ENCODE data around the gene SLC22A5. TPM values are rescaled to one million over a fixed set of nuclear protein-coding genes. Genes with fewer than 3 reads are reported as not detected.
A peak's percentile ranks its signal among the peaks of the same experiment; 100 is the strongest.

The SLC22A5 gene
- total RNA-seq, 4 donors from 2014 or later = 13.2 to 25.4 (median 15.7) TPM

DNA sequence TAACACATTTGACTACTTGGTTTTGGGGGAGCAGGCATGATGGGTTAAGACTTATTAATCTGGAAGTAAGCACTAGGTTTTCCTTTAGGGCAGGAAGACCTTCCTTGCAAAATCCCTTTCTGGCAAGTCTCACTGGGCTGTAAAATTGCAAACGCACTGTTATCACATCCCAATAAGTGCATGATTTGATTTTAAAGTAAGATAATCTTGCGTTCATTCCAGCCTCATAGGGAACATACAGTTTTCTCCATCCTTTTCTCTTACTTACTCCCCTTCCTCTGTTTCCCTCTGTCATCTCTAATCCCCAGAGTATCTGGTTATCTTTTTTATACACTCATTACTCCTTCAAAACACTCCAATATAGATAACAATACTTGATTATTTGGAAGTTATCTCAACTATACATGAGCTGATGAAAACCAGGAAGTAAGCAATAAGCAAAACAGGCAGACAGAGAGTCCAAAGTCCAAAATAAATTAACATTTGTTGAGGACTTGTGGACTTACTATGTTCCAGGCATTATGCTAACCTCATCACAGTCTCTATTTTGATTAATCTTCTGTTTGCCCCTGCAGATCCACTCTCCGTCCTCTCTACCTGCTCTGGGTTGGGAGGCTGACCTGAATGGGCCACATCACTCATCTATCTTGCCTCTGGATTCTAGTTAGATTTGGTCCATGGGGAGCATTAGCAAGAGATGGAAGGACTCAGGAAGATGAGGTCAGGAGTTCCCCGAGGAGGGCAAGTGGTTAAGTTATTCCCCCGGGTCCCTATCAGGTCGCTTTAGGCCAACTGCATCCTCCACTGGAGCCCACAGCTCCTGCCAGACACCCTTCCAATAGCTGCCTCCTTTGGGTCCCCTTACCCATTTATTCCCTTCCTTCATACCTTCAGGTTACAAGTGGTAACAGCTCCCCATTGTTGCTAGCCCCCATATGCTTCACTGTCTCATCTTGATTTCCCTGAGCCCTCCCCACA, 60.2 kb downstream of the SLC22A5 start:
- WGBS, 2 donors = 74 to 81% methylated on average over 6 of the region's 6 CpGs
- no peak overlapping the region for H3K4me3 ChIP-seq (ENCODE audit: low read depth, poor library complexity, severe bottlenecking)
- intact Hi-C loops (cut with DNase I; ENCODE audit: low total_unique reads) = no loop called here
- DNase-seq (ENCODE audit: low spot score in 2 of 2) = peak in 1 of 2 donors; percentile 60
- no peak for TF ChIP-seq POLR2A (IDR thresholded peaks at IDR 0.05)
- TF ChIP-seq, protein P1, sequence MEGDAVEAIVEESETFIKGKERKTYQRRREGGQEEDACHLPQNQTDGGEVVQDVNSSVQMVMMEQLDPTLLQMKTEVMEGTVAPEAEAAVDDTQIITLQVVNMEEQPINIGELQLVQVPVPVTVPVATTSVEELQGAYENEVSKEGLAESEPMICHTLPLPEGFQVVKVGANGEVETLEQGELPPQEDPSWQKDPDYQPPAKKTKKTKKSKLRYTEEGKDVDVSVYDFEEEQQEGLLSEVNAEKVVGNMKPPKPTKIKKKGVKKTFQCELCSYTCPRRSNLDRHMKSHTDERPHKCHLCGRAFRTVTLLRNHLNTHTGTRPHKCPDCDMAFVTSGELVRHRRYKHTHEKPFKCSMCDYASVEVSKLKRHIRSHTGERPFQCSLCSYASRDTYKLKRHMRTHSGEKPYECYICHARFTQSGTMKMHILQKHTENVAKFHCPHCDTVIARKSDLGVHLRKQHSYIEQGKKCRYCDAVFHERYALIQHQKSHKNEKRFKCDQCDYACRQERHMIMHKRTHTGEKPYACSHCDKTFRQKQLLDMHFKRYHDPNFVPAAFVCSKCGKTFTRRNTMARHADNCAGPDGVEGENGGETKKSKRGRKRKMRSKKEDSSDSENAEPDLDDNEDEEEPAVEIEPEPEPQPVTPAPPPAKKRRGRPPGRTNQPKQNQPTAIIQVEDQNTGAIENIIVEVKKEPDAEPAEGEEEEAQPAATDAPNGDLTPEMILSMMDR (IDR thresholded peaks at IDR 0.05) = no peak

DNA sequence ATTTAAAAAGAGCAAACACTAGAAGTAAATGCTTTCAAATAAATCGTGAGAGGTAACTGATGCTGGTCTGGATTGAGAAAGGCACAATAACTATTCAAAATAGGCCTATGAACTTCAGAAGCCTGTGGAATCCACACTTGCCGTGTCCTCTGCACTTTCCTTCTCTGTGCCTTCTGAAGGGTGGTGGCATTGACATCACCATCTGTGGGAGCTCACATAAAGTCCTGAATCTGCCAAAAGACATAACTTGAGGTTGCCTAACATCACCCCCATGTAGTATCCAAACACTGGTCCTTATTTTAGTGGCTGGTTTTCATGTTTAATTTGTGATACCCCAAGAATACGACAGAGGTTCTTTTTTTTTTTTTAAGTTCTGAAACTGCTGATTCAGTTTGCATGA, 61.2 kb downstream of the SLC22A5 start:
- no peak for DNase-seq (ENCODE audit: low spot score in 2 of 2)

DNA sequence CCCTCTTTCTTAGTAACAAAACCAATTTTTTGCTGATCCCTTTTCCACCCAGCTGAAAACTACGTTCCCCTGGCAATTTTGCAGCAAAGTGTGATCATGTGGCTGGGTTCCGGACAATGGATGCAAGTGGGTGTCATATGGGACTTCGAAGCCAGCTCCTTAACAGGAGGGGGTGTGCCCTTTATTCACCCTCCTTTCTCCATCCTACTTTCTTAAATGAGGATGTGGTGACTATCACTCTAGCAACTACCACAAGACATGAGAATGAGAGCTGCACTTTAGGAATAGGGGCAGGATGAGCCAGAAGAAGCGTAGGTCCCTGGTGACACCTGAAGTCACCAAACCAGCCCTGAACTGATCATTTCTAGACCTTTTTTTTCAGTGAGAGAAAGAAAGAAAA, 62.1 kb downstream of the SLC22A5 start:
- WGBS, 2 donors = 77 to 86% methylated on average over 4 of the region's 4 CpGs
- H3K4me3 ChIP-seq (ENCODE audit: low read depth, poor library complexity, severe bottlenecking) = no peak overlapping the region
- intact Hi-C loops (cut with DNase I; ENCODE audit: low total_unique reads) = no loop called here
- DNase-seq (ENCODE audit: low spot score in 2 of 2) = peak in 1 of 2 donors; percentile 17
- no peak for TF ChIP-seq POLR2A (IDR thresholded peaks at IDR 0.05)
- TF ChIP-seq, protein P1 (IDR thresholded peaks at IDR 0.05) = no peak

More for the DNA sequence above, 61.2 kb downstream of the SLC22A5 start:
- H3K4me3 ChIP-seq (ENCODE audit: low read depth, poor library complexity, severe bottlenecking) = no peak overlapping the region
- WGBS, 2 donors = 90 to 91% methylated on average over 3 of the region's 3 CpGs
- intact Hi-C loops (cut with DNase I; ENCODE audit: low total_unique reads) = no loop called here
- TF ChIP-seq, protein P1 (IDR thresholded peaks at IDR 0.05) = no peak
- no peak for TF ChIP-seq POLR2A (IDR thresholded peaks at IDR 0.05)

DNA sequence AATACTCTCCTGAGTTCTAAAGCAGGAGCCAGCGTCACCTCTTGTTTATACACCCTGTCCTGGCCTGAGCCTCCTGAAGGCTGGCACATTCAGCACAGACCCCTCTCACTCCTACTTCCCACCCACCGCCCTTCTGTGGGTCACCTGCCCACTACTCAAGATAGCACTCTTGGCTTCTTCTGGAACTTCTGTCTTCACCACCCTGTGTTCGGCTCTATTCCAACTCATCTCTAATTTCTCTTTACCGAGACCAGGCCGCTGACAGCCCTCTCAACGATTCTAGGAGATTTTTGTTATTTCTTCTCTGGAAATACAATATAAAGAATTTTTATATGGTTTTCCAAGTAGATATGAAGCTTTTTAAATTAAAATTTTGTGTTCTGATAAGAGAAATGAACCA, 63.6 kb downstream of the SLC22A5 start:
- DNase-seq (ENCODE audit: low spot score in 2 of 2) = peak in 1 of 2 donors; percentile 39
- TF ChIP-seq POLR2A (IDR thresholded peaks at IDR 0.05) = no peak
- TF ChIP-seq, protein P1 (IDR thresholded peaks at IDR 0.05) = no peak
- intact Hi-C loops (cut with DNase I; ENCODE audit: low total_unique reads) = no loop called here
- WGBS, 2 donors = 96 to 97% methylated on average over 6 of the region's 6 CpGs
- no peak overlapping the region for H3K4me3 ChIP-seq (ENCODE audit: low read depth, poor library complexity, severe bottlenecking)

DNA sequence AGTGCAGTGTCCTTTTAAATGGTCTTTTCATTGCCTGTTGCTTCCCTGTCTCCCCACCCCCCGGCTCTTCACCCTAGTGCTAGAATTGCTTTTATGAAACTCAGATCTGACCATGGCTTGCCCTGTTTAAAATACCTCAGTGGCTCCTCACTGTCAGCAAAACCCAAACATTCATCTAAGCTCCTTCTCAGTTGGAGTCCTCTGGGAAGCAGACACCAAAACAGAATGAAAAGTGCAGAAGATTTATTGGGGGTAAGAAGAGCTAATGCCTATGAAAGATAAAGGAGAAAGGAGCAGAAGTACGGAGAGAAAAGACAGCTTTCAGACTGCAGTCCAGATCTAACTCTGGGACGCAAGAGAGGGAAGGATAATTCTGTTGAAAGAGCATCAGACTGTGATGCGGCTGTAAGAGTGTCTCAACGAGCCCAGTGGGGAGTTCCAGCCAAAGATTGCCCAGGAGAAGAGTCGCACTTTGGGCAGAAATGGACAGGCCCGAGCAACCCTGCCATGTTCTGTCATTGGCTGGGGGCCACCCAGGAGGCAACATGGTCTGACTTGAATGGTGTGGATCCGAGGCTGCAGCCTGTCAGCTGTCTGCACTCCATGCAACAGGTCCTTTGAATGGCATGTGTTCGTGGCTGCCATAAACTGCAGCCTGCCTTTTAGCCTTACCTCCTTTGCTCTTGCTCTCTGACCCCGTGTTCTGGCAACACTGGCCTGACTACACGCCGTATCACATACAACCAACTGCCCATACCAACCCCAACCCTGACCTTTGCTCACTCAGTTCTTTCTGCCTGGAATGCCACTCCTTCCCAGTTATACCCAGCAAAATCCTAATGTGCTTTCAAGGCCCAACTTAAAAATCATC, 65.1 kb downstream of the SLC22A5 start:
- intact Hi-C loops (cut with DNase I; ENCODE audit: low total_unique reads) = no loop called here
- peak in 1 of 2 donors; percentile 68 for DNase-seq (ENCODE audit: low spot score in 2 of 2)
- H3K4me3 ChIP-seq (ENCODE audit: low read depth, poor library complexity, severe bottlenecking) = no peak overlapping the region
- WGBS, 2 donors = 57 to 71% methylated on average over 12 of the region's 12 CpGs
- TF ChIP-seq, protein P1 (IDR thresholded peaks at IDR 0.05) = no peak
- TF ChIP-seq POLR2A (IDR thresholded peaks at IDR 0.05) = no peak
